22Rv1 (cell line): ENCODE data around the gene NUDT8.

Experiments
- H3K27ac ChIP-seq: fragments of 450-650 bp; 2 replicates; pipeline ENCODE4 v1.5.1; 2017
- CTCF ChIP-seq: fragments of 450-650 bp; IDR thresholded peaks from 2 replicates; pipeline ENCODE4 v1.5.1; 2017; ENCODE audit warnings: mild to moderate bottlenecking
- ZFX ChIP-seq: fragments of 450-650 bp; IDR thresholded peaks from 2 replicates; pipeline ENCODE4 v1.6.1; 2017; ENCODE audit warnings: antibody characterized with exemption, borderline replicate concordance

Gene NUDT8

GRCh38 chr11:67612751-67613150 lies 17.0 kb downstream of the NUDT8 start:
- TF ChIP-seq CTCF (no peak), ZFX (no peak)
- no peak overlapping the region for H3K27ac ChIP-seq

GRCh38 chr11:67611704-67612587 lies 17.8 kb downstream of the NUDT8 start:
- H3K27ac ChIP-seq: no peak overlapping the region

GRCh38 chr11:67611165-67611564 lies 18.6 kb downstream of the NUDT8 start:
- H3K27ac ChIP-seq: no peak overlapping the region
- TF ChIP-seq ZFX: no peak
- no peak for TF ChIP-seq CTCF

More at GRCh38 chr11:67611704-67612587, 17.8 kb downstream of the NUDT8 start:
- no peak for TF ChIP-seq CTCF
- no peak for TF ChIP-seq ZFX

GRCh38 chr11:67610302-67610868 lies 19.4 kb downstream of the NUDT8 start:
- no peak overlapping the region for H3K27ac ChIP-seq
- TF ChIP-seq ZFX (no peak), CTCF (no peak)

GRCh38 chr11:67609316-67609715 lies 20.4 kb downstream of the NUDT8 start:
- TF ChIP-seq CTCF: no peak
- no peak for TF ChIP-seq ZFX

GRCh38 chr11:67608486-67608885 lies 21.3 kb downstream of the NUDT8 start:
- no peak for TF ChIP-seq CTCF
- TF ChIP-seq ZFX: no peak
- no peak overlapping the region for H3K27ac ChIP-seq

More at GRCh38 chr11:67609316-67609715, 20.4 kb downstream of the NUDT8 start:
- no peak overlapping the region for H3K27ac ChIP-seq

GRCh38 chr11:67607507-67607906 lies 22.2 kb downstream of the NUDT8 start:
- TF ChIP-seq CTCF (no peak), ZFX (no peak)
- peak overlapping the region; percentile 60 for H3K27ac ChIP-seq
